Activated CD8-positive, alpha-beta T cell treated with anti-CD3 and anti-CD28 coated beads for 36 hours (primary cell): ENCODE measurements around the gene RADIL. TPM values are rescaled to one million over a fixed set of nuclear protein-coding genes. Genes with fewer than 3 reads are reported as not detected.

Experiments used
- ATAC-seq: fragments of 200-7000 bp; cut with Tn5 transposase; one replicate; pipeline ENCODE4 v1.10.0; 2021; ENCODE audit warnings: mild to moderate bottlenecking, moderate library complexity
- CTCF ChIA-PET: fragments of 350-600 bp; sonication (Branson Sonifier 250); formaldehyde crosslinking; loops from one replicate; lab custom pipeline; 2021; ENCODE audit warnings: antibody characterized with exemption; lab: Charles Lee
- POLR2A ChIA-PET: fragments of 350-600 bp; sonication (Branson Sonifier 250); formaldehyde crosslinking; loops from one replicate; lab custom pipeline; 2021; ENCODE audit warnings: antibody characterized with exemption; lab: Charles Lee
- DNase-seq: peaks from one replicate; pipeline ENCODE4 v3.0.0-alpha.2; 2020
- H3K27ac Mint-ChIP-seq: one replicate; pipeline ENCODE4 v1.8.0; 2021; ENCODE audit warnings: mild to moderate bottlenecking, mixed read lengths
- H3K27me3 Mint-ChIP-seq: one replicate; pipeline ENCODE4 v1.8.0; 2021; ENCODE audit warnings: mixed read lengths
- H3K36me3 Mint-ChIP-seq: one replicate; pipeline ENCODE4 v1.8.0; 2021; ENCODE audit warnings: low read depth, mixed read lengths
- H3K4me1 Mint-ChIP-seq: one replicate; pipeline ENCODE4 v1.8.0; 2021; ENCODE audit warnings: low read depth, mixed read lengths
- H3K4me3 Mint-ChIP-seq: one replicate; pipeline ENCODE4 v1.8.0; 2021; ENCODE audit warnings: mild to moderate bottlenecking, moderate library complexity, mixed read lengths
- H3K9me3 Mint-ChIP-seq: one replicate; pipeline ENCODE4 v1.8.0; 2021; ENCODE audit warnings: mixed read lengths
- CTCF ChIP-seq: fragments of 200-600 bp; IDR thresholded peaks from one replicate; pipeline ENCODE4 v1.8.0; 2022; ENCODE audit warnings: antibody characterized with exemption, mild to moderate bottlenecking
- intact Hi-C: fragments of 100-400 bp; cut with micrococcal nuclease; formaldehyde crosslinking; loops from one replicate; pipeline ENCODE4 v1.10.0; 2022
- total RNA-seq, 2 experiments: library from RNA; stranded (reverse); gene quantifications; one replicate each; pipeline ENCODE4 v1.2.3, GENCODE V29; 2021

RADIL gene
- total RNA-seq, 2 experiments from 2014 or later, result 0.65 to 0.77 TPM

GRCh38 chr7:4787541-4787940 lies 96.0 kb downstream of the RADIL start:
- Mint-ChIP-seq H3K9me3 (no peaks in the 10 kb centered on the region), H3K4me1 (no peaks in the 10 kb centered on the region), H3K4me3 (no peak overlapping the region), H3K36me3 (peaks cover 13% of the 10 kb centered on the region), H3K27me3 (no peaks in the 10 kb centered on the region), H3K27ac (no peak overlapping the region)
- DNase-seq (no peak), ATAC-seq (no peak)
- intact Hi-C loops, result no loop called here
- CTCF ChIA-PET, result no interaction called here
- POLR2A ChIA-PET, result interaction anchor here (2.0 kb wide), 1 partner anchor 12 kb away, joined by 7 read pairs; the partner anchor contains the start of gene AP5Z1
- TF ChIP-seq CTCF, result no peak

- Mint-ChIP-seq H3K4me3 (no peak overlapping the region), H3K27me3 (no peaks in the 10 kb centered on the region), H3K4me1 (peaks cover 2% of the 10 kb centered on the region), H3K36me3 (peaks cover 14% of the 10 kb centered on the region), H3K9me3 (no peaks in the 10 kb centered on the region), H3K27ac (no peak overlapping the region)
- no peak for DNase-seq
- intact Hi-C loops, result no loop called here
- ChIA-PET CTCF (no interaction called here), POLR2A (no interaction called here)
- TF ChIP-seq CTCF, result no peak
- no peak for ATAC-seq
Measured at GRCh38 chr7:4786015-4786414, 97.5 kb downstream of the RADIL start.

GRCh38 chr7:4785371-4785770 lies 98.1 kb downstream of the RADIL start:
- Mint-ChIP-seq H3K27ac (no peak overlapping the region), H3K9me3 (no peaks in the 10 kb centered on the region), H3K36me3 (peaks cover 16% of the 10 kb centered on the region), H3K4me1 (peaks cover 2% of the 10 kb centered on the region), H3K4me3 (no peak overlapping the region), H3K27me3 (no peaks in the 10 kb centered on the region)
- no peak for DNase-seq
- intact Hi-C loops, result no loop called here
- POLR2A ChIA-PET, result interaction anchor here (1.8 kb wide), 1 partner anchor 10 kb away, joined by 5 read pairs; the partner anchor contains the start of gene AP5Z1
- ATAC-seq, result no peak
- CTCF ChIA-PET, result no interaction called here
- TF ChIP-seq CTCF, result no peak

GRCh38 chr7:4784799-4785198 lies 98.7 kb downstream of the RADIL start:
- Mint-ChIP-seq H3K27ac (no peak overlapping the region), H3K9me3 (no peaks in the 10 kb centered on the region), H3K27me3 (no peaks in the 10 kb centered on the region), H3K36me3 (peaks cover 15% of the 10 kb centered on the region), H3K4me1 (peaks cover 2% of the 10 kb centered on the region), H3K4me3 (no peak overlapping the region)
- CTCF ChIA-PET, result no interaction called here
- no peak for TF ChIP-seq CTCF
- intact Hi-C loops, result no loop called here
- ATAC-seq (no peak), DNase-seq (no peak)
- POLR2A ChIA-PET, result interaction anchor here (1.8 kb wide), 1 partner anchor 9 kb away, joined by 5 read pairs; the partner anchor contains the start of gene AP5Z1

- no peaks in the 10 kb centered on the region for H3K27me3 Mint-ChIP-seq
- POLR2A ChIA-PET, result interaction anchor here (1.8 kb wide), 1 partner anchor 8 kb away, joined by 5 read pairs; the partner anchor contains the start of gene AP5Z1
- H3K9me3 Mint-ChIP-seq, result no peaks in the 10 kb centered on the region
- CTCF ChIA-PET, result no interaction called here
- peaks cover 11% of the 10 kb centered on the region for H3K36me3 Mint-ChIP-seq
- ATAC-seq (no peak), DNase-seq (no peak)
- no peak for TF ChIP-seq CTCF
- intact Hi-C loops, result no loop called here
- H3K4me3 Mint-ChIP-seq, result no peak overlapping the region
- H3K27ac Mint-ChIP-seq, result no peak overlapping the region
- H3K4me1 Mint-ChIP-seq, result peaks cover 2% of the 10 kb centered on the region
Measured at GRCh38 chr7:4783762-4784351, 99.7 kb downstream of the RADIL start.
